Ovary (tissue), 9 donors: Measurements from ENCODE around the gene TRIM46. TPM values are rescaled to one million over a fixed set of nuclear protein-coding genes. Genes with fewer than 3 reads are reported as not detected.
"Not testable (repeated sequence)": the region's sequence is repeated elsewhere in the genome, so short reads cannot be mapped to it uniquely, and the experiment has no call there.

Source experiments
- DNase-seq, 5 donors: peaks; one replicate each; pipeline ENCODE4 v3.0.0-alpha.2; 2019 to 2020
- H3K27ac ChIP-seq, 2 donors: fragments of 200-600 bp; one replicate each; pipeline versions ENCODE4 v1.5.1 to v1.8.0; 2019 to 2022
- H3K27me3 ChIP-seq: fragments of 200-600 bp; one replicate; pipeline ENCODE4 v1.8.0; 2022
- H3K36me3 ChIP-seq: fragments of 200-600 bp; sonication (generic); one replicate; pipeline ENCODE4 v1.5.1; 2019
- H3K4me1 ChIP-seq: one replicate; pipeline ENCODE4 v1.8.1; 2013; ENCODE audit warnings: mild to moderate bottlenecking, moderate library complexity; ENCODE audit not compliant: insufficient read depth
- H3K4me3 ChIP-seq: fragments of 200-600 bp; sonication (generic); one replicate; pipeline ENCODE4 v1.5.1; 2017
- H3K9me3 ChIP-seq, 2 donors: fragments of 200-600 bp in 1 of 2; sonication (generic) in 1 of 2; one replicate each; pipeline versions ENCODE4 v1.5.1 to v1.8.1; 2013 to 2019; ENCODE audit warnings: mild to moderate bottlenecking in 1 of 2, moderate library complexity in 1 of 2
- CTCF ChIP-seq, 3 donors: fragments of 450-650 bp in 2 of 3; fragments of 200-600 bp in 1 of 3; IDR thresholded peaks; one replicate each; pipeline versions ENCODE4 v1.5.1 to v1.8.0; 2016 to 2022; ENCODE audit warnings: antibody characterized with exemption in 3 of 3, mild to moderate bottlenecking in 1 of 3
- EP300 ChIP-seq: sonication (generic); formaldehyde crosslinking; IDR thresholded peaks from one replicate; pipeline ENCODE4 v1.6.1; 2017; ENCODE audit warnings: antibody characterized with exemption
- POLR2A ChIP-seq: fragments of 450-650 bp; IDR thresholded peaks from one replicate; pipeline ENCODE4 v1.6.1; 2017; ENCODE audit warnings: antibody characterized with exemption, mild to moderate bottlenecking, moderate library complexity
- WGBS, 3 donors: extraction: QIAGEN DNeasy Blood & Tissue Kit in 1 of 3; methylation state at CpG; one replicate each; pipeline versions ENCODE4 v1.1.5 to v1.1.7; 2013 to 2017; 5-methylcytosine and 5-hydroxymethylcytosine counted together
- intact Hi-C, 4 donors: fragments of 100-400 bp; cut with DNase I; formaldehyde crosslinking; loops; one replicate each; pipeline versions ENCODE4 v1.11.0 to v1.15.1; 2022 to 2023
- polyA plus RNA-seq, 2 donors: library from polyadenylated mRNA; stranded (reverse); fragments of 200-250 nt in 1 of 2; fragments of 350-450 nt in 1 of 2; fragmentation: Illumina TruSeq in 1 of 2; extraction: RNeasy Lipid Tissue Mini Kit (QIAGEN cat#74804) in 1 of 2; gene quantifications; one replicate each; pipeline ENCODE4 v1.2.3, GENCODE V29; 2013 to 2014
- total RNA-seq, 7 donors: library from RNA; depleted of rRNA in 2 of 7; stranded (reverse); fragments of >200 nt in 2 of 7; fragmentation: NEBNext Ultra II Directional in 3 of 7; extraction: Animal tissue kit (Norgen Biotek cat#: 25700) in 3 of 7; gene quantifications; one replicate each; pipeline versions ENCODE4 v1.1.0 to v1.2.4, GENCODE V29; 2016 to 2023
- donor health status: DM: no; HTN: no; CAD: no; lungs with moderate emphysema.
- donor health status: DM: no; HTN: no; CAD: no.
- donor health status: Bipolar disorder and iron deficiency.
- donor health status: DM: yes; HTN: yes; CAD: no.
- donor health status: DM: no; HTN: no; CAD: no.
- donor health status: DM: yes; HTN: yes; CAD: no.

TRIM46 gene
- total and polyA plus RNA-seq, 9 donors: 0.12 to 0.87 (median 0.29) TPM; not detected in 1

- H3K36me3 ChIP-seq: no peaks in the 10 kb centered on the region
- WGBS, 3 donors: 81 to 88% (median 84%) methylated on average over 7 of the region's 7 CpGs
- TF ChIP-seq EP300 (no peak), CTCF (IDR thresholded peaks at IDR 0.05) (no peak), POLR2A (no peak)
- no peaks in the 10 kb centered on the region for H3K27me3 ChIP-seq
- no peak for DNase-seq
- no peak overlapping the region for H3K27ac ChIP-seq
- peaks cover 6% of the 10 kb centered on the region for H3K4me1 ChIP-seq
- intact Hi-C loops: no loop called here
- H3K9me3 ChIP-seq: no peaks in the 10 kb centered on the region
- no peak overlapping the region for H3K4me3 ChIP-seq
Measured at GRCh38 chr1:155141749-155142148, 31.9 kb upstream of the TRIM46 start.

- Histone ChIP-seq H3K27ac (no peak overlapping the region), H3K9me3 (no peaks in the 10 kb centered on the region), H3K36me3 (no peaks in the 10 kb centered on the region)
Measured at GRCh38 chr1:155145491-155145890, 28.2 kb upstream of the TRIM46 start.

GRCh38 chr1:155155996-155156643, 17.5 kb upstream of the TRIM46 start:
- H3K27ac ChIP-seq, H3K36me3 ChIP-seq, H3K4me3 ChIP-seq, H3K9me3 ChIP-seq, H3K27me3 ChIP-seq, H3K4me1 ChIP-seq, intact Hi-C loops, DNase-seq: not testable (repeated sequence)
- WGBS, 3 donors: 64 to 69% (median 67%) methylated on average over 3 of the region's 3 CpGs

More at GRCh38 chr1:155145491-155145890, 28.2 kb upstream of the TRIM46 start:
- intact Hi-C loops: no loop called here
- WGBS, 3 donors: 74 to 82% (median 77%) methylated on average over 3 of the region's 3 CpGs
- H3K4me3 ChIP-seq: no peak overlapping the region
- no peak for DNase-seq
- H3K27me3 ChIP-seq: no peaks in the 10 kb centered on the region
- peaks cover under 1% of the 10 kb centered on the region for H3K4me1 ChIP-seq
- TF ChIP-seq EP300: no peak
- no peak for TF ChIP-seq CTCF (IDR thresholded peaks at IDR 0.05)
- no peak for TF ChIP-seq POLR2A

- Histone ChIP-seq H3K36me3 (no peaks in the 10 kb centered on the region), H3K4me1 (no peaks in the 10 kb centered on the region), H3K4me3 (no peak overlapping the region), H3K27ac (no peak overlapping the region), H3K27me3 (no peaks in the 10 kb centered on the region), H3K9me3 (no peaks in the 10 kb centered on the region)
- 73 to 79% (median 76%) methylated on average over 1 of the region's 1 CpG for WGBS, 3 donors
- TF ChIP-seq CTCF (IDR thresholded peaks at IDR 0.05) (no peak), EP300 (no peak), POLR2A (no peak)
- DNase-seq: no peak
- intact Hi-C loops: no loop called here
Measured at GRCh38 chr1:155158991-155159390, 14.7 kb upstream of the TRIM46 start.

GRCh38 chr1:155160128-155160527, 13.5 kb upstream of the TRIM46 start:
- Histone ChIP-seq H3K36me3 (no peaks in the 10 kb centered on the region), H3K27ac (no peak overlapping the region), H3K27me3 (no peaks in the 10 kb centered on the region), H3K4me1 (no peaks in the 10 kb centered on the region), H3K4me3 (no peak overlapping the region), H3K9me3 (no peaks in the 10 kb centered on the region)
- intact Hi-C loops: no loop called here
- TF ChIP-seq POLR2A (no peak), CTCF (IDR thresholded peaks at IDR 0.05) (no peak), EP300 (no peak)
- 66 to 69% (median 69%) methylated on average over 8 of the region's 8 CpGs for WGBS, 3 donors
- DNase-seq: no peak

- H3K36me3 ChIP-seq, H3K27me3 ChIP-seq, H3K4me1 ChIP-seq, H3K27ac ChIP-seq, intact Hi-C loops, H3K4me3 ChIP-seq, H3K9me3 ChIP-seq, DNase-seq: not testable (repeated sequence)
- WGBS, 3 donors: 97 to 98% (median 97%) methylated on average over 6 of the region's 6 CpGs
Measured at GRCh38 chr1:155162631-155163030, 11.0 kb upstream of the TRIM46 start.

- H3K36me3 ChIP-seq, DNase-seq, intact Hi-C loops, H3K4me1 ChIP-seq, H3K9me3 ChIP-seq, H3K27me3 ChIP-seq, H3K4me3 ChIP-seq, H3K27ac ChIP-seq: not testable (repeated sequence)
- WGBS, 3 donors: 93 to 97% (median 96%) methylated on average over 4 of the region's 4 CpGs
Measured at GRCh38 chr1:155163785-155164184, 9.9 kb upstream of the TRIM46 start.

- H3K36me3 ChIP-seq, H3K27me3 ChIP-seq, DNase-seq, H3K4me1 ChIP-seq, H3K9me3 ChIP-seq, H3K27ac ChIP-seq, H3K4me3 ChIP-seq: not testable (repeated sequence)
- intact Hi-C loops: loop anchor here in 1 of 4 donors (5.0 kb wide), 1 partner anchor 72 kb away; no protein-coding TSS in a partner anchor
- 94 to 96% (median 96%) methylated on average over 11 of the region's 11 CpGs for WGBS, 3 donors
Measured at GRCh38 chr1:155164625-155165024, 9.0 kb upstream of the TRIM46 start.
